T-helper 2 cell (primary cell): ENCODE measurements around the gene IFNL1.
"Not testable (repeated sequence)": the region's sequence is repeated elsewhere in the genome, so short reads cannot be mapped to it uniquely, and the experiment has no call there.

Experiments used
- DNase-seq, 5 experiments: peaks; one replicate each; pipeline versions ENCODE4 v3.0.0 to v3.0.0-alpha.2; 2012 to 2022

IFNL1 gene

GRCh38 chr19:39270036-39270871 is 26.0 kb upstream of the IFNL1 start:
- DNase-seq: no peak

- not testable (repeated sequence) for DNase-seq
Measured at GRCh38 chr19:39273859-39274258, 22.3 kb upstream of the IFNL1 start.

DNA sequence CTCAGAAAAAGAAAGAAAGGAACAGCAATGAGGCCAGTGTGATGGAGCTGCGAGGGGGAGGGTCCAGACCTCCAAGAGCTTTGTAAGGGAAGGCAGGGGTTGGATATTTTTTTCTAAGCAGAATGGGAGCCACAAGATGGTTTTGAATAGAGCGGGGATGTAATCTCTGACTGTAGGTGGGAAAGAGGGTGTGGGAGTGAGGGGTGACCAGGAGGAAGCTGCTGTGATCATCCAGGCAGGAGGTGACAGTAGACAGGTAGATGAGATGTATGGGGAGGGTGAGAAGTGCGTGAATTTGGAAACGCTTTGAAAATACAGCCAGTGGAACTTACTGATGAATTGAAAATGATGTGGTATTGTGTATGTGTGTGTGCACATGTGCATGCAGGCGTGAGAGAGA is 20.6 kb upstream of the IFNL1 start:
- DNase-seq: no peak

DNA sequence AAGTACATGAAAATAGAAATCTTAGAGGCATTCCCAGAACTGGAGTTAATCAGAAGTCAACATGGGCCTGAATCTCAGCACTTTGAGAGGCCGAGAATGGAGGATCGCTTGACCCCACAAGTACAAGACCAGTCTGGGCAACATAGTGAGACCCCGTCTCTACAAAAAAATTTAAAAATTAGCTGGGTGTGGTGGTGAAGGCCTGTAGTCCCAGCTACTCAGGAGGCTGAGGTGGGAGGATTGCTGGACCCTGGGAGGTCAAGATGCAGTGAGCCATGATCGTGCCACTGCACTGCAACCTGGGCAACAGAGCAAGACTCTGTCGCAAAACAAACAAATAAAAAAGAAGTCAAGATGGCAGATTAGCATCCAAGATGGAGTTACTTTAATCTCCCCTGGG is 19.5 kb upstream of the IFNL1 start:
- no peak for DNase-seq

GRCh38 chr19:39277598-39277997 is 18.6 kb upstream of the IFNL1 start:
- DNase-seq: no peak

- no peak for DNase-seq
Measured at GRCh38 chr19:39282021-39282420, 14.2 kb upstream of the IFNL1 start.

GRCh38 chr19:39284032-39284431 is 12.2 kb upstream of the IFNL1 start:
- DNase-seq: no peak

GRCh38 chr19:39293394-39293793 is 2.8 kb upstream of the IFNL1 start:
- no peak for DNase-seq

DNA sequence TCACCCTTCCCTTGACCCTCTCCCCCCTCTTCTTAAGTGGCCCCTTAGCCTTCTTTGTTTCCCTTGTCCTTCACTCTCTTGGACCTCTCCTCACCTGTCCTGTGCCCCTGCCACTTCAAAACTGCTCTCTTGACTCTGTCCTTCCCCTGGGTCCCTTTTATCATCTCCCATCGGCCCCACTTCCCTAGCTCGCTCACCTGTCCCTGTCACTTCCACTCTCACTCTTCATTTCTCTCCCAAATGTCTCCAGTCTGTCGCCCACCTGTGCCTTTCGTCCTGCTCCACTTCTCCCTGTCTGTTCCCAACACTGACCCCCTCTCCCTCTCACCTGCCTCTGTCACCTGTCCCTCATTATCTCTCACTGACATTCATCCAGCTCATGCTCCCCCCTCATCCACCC is 699 bp downstream of the IFNL1 start:
- DNase-seq: no peak

DNA sequence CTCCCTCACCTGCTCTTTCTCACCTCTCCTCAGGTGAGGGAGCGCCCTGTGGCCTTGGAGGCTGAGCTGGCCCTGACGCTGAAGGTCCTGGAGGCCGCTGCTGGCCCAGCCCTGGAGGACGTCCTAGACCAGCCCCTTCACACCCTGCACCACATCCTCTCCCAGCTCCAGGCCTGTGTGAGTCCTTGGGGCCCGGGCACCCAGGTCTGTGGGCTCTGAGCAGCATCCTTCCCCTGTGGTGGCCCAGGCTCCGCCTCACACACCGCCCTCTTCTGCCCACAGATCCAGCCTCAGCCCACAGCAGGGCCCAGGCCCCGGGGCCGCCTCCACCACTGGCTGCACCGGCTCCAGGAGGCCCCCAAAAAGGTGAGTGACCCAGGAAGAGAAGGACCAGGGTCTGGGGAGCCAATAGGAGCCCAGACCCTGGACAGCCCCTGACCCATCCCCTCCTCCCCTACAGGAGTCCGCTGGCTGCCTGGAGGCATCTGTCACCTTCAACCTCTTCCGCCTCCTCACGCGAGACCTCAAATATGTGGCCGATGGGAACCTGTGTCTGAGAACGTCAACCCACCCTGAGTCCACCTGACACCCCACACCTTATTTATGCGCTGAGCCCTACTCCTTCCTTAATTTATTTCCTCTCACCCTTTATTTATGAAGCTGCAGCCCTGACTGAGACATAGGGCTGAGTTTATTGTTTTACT is 1.9 kb downstream of the IFNL1 start:
- peak in 2 of 5 experiments; percentile 83 to 89 for DNase-seq

GRCh38 chr19:39299404-39299803 is 3.2 kb downstream of the IFNL1 start:
- peak in 2 of 5 experiments; percentile 70 to 71 for DNase-seq

- DNase-seq: no peak
Measured at GRCh38 chr19:39299832-39300231, 3.6 kb downstream of the IFNL1 start.

DNA sequence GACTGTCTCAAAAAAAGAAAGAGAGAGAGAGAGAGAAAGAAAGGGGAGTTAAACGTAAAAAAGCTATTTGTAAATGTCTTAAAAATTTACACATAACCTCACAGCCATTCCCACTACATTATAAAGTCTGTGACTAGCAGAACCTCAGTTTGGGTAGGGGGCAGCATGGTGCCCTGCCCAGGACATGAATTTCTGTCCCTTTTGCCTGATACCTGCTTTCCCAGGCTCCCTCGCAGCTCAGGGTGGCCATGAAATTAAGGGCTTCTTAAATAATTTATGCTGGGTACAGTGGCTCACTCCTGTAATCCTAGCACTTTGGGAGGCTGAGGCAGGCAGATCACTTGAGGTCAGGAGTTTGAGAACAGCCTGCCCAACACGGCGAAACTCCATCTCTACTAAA is 4.8 kb downstream of the IFNL1 start:
- no peak for DNase-seq

- DNase-seq: no peak
Measured at GRCh38 chr19:39301562-39301961, 5.4 kb downstream of the IFNL1 start.

DNA sequence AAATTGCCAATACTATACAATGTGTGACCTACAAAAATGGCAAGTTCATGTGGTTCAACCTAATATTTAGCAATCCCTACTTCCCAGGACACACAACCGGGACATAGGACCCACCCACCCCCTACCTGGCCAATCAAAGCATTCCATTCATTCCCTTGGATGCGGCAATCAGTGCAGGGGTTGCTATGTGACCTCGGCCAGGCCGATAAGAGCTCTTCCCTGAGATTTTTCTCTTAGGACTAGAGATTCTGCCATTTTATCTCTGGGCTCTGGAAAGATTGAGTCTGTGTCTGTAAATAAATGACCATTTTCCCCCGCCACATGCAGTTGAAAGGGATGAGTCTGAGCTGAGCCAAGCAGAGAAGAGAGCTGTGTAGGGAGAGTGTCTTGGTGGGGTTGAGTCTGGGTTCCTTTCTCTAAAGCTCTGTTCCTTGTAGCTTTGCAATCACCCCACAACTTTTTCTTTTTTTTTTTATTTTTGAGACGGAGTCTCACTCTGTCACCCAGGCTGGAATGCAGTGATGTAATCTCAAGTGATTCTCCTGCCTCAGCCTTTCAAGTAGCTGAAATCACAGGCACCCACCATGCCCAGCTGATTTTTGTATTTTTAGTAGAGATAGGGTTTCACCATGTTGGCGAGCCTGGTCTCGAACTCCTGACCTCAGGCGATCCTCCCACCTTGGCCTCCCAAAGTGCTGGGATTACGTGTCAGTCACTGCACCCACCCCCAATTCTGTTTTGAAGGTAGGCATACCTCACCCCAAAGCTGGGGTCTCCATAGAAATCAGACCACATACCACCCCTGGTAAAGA is 7.4 kb downstream of the IFNL1 start:
- DNase-seq: no peak

DNA sequence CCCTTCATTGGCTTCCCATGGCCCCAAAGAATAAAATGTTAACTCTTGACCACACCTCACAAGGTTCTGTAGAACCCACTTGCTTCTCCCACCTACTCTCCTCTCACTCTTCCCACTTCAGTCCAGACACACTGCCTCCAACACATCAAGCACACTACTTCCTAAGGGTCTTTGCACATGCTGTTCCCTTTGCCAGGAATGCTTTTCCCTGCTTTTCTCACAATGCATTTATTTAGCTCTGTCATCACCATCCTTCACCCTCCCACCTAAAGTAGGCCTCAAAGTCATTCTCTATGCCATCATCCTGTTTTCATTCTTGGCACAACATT is 7.9 kb downstream of the IFNL1 start:
- DNase-seq: no peak

- no peak for DNase-seq
Measured at GRCh38 chr19:39304701-39305571, 8.7 kb downstream of the IFNL1 start.

DNA sequence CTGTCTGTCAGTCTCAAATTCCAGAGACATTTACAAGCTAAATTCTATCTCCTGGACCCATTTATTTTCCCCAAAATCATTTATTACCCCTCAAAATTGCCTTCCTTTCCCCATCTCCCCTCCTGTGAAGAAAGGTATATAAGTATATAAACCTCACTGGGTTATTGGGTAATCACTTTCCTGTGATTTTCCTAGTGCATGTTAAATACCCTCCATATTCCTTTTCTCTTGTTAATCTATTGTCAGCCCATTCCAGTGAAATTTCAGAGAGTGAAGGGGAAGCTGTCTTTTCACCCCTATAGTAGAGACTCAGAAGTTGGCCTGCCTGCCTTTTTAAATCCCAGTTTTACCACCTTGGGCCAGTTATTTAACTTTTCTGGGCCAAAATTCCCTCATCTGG is 9.9 kb downstream of the IFNL1 start:
- DNase-seq: no peak

- DNase-seq: no peak
Measured at GRCh38 chr19:39307046-39307821, 11.0 kb downstream of the IFNL1 start.

DNA sequence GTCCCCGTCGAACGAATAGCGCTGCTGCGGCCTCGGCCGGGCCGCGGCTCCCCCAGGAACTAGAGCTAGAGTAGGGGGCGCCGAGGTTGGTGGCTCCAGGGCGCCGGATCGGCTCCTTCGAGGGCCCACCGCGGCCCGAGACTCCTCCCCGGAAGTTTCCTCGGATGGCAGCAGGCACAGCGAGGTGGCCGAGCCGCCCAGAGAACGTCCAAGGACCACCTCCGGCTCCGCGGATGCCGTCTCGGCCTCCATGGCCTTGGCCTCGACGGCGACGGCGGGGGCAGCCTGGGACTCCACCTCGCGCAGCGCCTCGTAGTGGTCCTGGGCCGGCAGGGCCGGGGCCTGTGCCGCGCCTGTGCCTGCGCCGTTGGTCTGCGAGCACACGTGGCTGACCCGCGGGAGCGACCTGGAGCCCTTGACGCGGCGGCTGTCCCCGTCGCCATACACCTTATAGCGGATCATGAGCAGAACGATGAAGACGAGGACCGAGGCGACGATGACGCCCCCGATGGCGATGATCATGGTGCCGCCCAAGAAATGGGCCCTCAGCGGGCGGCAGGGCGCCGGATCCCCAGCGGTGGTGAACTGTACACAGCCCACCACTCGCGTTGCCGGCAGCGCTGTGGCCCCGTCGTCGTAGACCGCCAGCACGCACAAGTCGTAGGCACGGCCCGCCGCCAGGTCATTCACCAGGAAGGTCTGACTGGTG is 11.8 kb downstream of the IFNL1 start:
- no peak for DNase-seq
